Head of caudate nucleus (tissue), 42 donors: ENCODE results near the gene FERMT1.
"Not testable (repeated sequence)": the region's sequence is repeated elsewhere in the genome, so short reads cannot be mapped to it uniquely, and the experiment has no call there.

Source experiments
- DNase-seq, 42 donors: peaks; one replicate each; pipeline versions ENCODE4 v3.0.0 to v3.0.0-alpha.2; 2020 to 2021; ENCODE audit warnings: mixed read lengths in 7 of 42
- intact Hi-C: fragments of 100-400 bp; cut with DNase I; formaldehyde crosslinking; loops from one replicate; pipeline ENCODE4 v1.15.0; 2022

Gene FERMT1

DNA sequence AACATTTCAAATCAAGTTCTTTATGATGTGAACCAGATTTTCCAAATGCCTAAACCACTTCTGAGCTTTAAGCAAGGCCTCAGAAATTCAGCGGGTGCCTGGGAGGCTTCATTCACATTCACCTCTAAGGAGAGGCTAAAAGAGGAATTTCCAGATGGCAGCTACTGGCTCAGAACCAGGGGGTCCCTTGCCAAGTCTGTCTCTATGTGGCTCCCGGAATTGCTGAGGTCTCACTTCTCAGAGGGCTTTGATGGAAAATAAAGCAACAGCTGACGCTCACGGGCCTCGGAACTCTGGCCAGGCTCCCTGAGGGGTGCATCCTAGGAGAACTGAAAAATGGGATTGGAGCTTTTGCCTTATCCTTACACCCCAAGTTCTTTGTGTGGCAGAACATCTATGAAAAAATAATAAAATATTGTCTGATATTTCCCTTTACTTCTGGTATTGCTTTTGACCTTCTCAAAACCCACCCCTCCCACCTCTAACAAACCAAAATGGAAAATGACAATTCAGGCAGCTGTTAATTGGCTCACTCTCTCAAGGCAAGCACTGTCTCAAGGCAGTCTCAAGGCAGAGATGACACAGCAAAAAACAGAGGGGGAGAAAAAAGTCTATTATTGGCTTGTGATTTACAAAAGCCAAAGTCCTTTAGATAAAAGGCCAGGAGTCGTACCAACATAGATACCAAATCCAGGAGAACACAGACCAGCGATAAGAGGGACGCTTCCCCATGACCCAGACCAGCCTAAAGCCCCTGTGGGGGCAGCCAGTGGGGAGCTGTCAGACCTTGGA is 47.2 kb downstream of the FERMT1 start:
- intact Hi-C loops = loop anchor here (5.0 kb wide), 2 partner anchors 123 to 548 kb away; partner anchors contain the start of genes MCM8 and TRMT6
- peak in 24 of 42 donors; percentile 14 to 69 (median 36) for DNase-seq

DNA sequence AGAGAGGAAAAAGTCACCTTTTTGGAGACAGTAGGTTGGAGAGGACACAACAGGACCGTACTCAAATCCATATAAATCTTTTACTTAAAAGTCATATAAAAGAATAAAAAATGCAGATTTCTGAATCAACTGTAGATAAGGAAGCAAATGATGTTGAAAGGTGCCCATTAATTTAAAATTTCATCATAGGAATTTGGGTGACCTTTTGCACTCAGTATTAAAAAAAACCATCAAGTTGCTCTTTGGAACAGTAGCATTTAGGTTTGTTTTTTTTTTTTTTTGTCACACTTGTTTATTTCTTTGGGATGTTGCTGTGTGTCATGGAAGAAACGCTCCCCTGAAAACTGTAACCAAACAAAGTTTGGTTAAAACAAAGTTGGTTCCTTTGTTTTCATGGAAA is 48.0 kb downstream of the FERMT1 start:
- no peak for DNase-seq
- intact Hi-C loops = loop anchor here (5.0 kb wide), 2 partner anchors 122 to 547 kb away; partner anchors contain the start of genes MCM8 and TRMT6

DNA sequence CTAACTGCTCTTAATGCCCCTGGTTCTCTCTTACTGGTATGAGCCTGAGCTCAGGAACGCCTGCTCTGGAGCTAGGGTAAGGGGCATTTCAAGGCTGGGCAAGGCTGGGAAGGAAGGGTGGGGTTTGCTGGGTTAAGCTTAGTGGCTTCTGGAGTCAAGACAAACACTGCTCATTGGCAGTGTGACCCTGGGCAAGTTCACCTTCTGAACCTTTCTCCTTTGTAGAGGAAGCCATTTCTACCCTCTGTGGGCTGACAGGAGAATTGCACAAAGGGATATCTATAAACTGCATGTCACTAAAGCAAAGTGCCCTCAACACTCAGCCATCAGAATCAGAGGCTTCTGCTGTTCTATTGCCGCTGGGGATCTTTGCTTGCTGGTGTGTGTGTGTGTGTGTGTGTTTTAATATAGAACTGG is 48.7 kb downstream of the FERMT1 start:
- intact Hi-C loops = no loop called here
- no peak for DNase-seq

DNA sequence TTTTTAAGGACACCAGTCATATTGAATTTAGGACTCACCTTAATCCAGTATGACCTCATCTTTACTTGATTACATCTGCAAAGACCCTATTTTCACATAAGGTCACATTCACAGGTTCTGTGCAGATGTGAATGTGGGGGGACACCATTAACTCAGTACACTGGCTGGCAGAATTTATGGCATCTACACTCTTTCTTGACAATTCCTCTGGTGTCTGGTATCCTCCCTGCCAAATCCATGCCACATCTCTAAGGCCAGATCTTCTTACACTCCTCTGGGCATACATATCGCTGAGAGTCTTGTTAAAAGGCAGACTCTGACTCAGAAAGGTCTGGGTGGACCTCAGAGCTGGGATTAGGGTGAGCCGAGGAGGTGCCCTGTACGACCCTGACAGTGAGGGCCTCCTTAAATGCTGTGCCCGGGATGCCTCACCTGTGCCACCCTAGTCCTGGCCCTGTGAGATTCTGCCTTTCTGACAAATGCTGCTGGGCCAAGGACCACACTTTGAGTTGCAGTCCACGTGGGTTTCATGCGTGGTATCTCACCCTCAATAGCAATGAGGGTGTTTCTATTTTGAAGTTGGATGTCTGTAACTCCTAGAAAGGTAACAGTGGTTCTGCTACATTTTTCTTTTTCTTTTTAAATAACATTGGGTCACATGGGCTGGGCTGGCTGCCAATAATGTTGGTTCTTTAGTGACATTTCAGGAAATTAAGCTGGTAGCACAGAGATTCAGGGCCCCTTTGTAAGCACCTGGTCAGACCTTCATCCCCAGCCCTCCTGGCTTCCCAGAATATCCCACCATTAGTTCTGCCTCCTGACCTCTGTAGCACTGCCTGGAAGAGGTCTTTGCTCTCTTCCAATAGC is 51.8 kb downstream of the FERMT1 start:
- no peak for DNase-seq
- intact Hi-C loops = no loop called here

DNA sequence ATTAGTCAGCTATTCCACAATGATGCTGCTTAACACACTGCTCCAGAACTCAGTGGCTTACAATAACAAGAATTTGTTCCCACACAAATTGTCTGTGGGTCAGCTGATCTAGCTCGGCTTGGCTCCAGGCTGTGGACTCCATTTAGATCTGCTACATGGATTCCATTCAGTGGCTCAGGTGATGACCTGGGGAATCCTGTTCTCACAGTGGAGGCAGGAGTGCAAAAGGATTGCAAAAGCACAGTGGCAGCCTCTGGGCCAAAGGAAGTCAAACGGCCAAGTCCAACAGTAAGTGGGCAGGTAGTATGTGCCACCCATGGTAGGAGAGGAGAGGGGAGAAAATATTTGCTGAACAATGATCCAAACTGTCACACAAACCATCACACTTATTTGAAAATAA is 53.2 kb downstream of the FERMT1 start:
- intact Hi-C loops = no loop called here

DNA sequence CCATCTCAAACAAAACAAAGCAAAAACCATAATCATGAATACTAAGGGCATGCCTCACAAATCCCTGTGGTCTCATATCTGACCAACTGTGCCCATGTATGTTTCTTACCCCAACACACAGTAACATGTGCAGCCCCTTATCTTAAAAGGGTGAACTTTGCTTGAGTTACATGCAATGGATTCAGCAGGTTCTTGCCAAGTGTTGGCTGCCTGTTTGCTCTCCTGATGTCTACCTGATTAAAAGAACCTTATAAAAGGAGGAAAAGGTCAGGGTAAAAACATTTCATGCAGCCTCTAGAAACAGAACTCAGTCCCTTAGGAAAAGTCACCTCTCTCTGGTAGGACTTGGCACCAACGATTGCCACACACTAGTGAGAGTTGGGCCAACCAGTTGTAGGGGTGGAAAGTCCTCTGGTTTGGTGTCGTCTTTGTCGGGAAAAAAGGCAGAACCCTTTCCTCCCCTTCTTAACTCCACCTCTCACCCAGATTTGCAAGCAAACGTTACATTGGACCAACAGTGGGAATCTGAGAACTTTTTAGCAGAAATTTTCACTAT is 55.0 kb downstream of the FERMT1 start:
- no peak for DNase-seq
- intact Hi-C loops = no loop called here

More for the DNA sequence above, 53.2 kb downstream of the FERMT1 start:
- DNase-seq = no peak

DNA sequence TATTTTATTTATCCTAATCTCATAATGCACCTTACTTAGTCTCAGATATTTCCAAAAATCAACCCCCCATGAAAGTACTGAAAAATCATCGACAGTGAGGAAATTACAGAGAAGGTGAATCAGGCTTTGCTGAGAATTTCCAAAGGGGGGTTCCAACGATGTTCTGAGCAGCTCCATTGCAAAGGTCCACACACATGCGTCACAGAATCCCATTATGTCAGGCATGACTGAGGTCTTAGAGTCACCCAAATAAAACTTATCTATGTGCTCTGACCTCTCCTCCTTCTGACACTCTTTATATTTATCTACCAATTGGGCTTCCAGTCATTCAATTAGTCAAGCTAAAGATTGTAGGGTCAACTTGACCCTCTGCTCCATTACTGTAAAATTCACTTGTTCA is 56.2 kb downstream of the FERMT1 start:
- intact Hi-C loops = no loop called here
- DNase-seq = no peak

DNA sequence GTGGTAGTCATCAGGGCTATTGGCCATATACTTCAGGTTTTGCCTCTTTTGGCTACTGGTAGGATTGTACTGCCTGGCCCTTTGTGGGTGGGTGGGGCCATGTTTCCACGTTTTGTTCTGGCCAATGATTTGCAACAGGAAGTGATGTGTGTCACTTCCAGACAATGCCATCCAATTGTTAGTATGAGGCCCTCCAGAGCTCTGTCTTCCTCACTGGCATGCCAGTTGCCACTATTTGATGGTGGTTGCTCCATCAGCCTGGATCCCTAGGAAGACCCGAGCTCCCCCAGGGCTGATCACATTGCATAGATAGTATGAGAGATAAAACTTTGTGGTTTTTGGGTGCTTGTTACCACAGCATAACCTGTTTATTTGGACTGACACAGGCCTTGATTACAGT is 61.3 kb downstream of the FERMT1 start:
- intact Hi-C loops = no loop called here
- no peak for DNase-seq

DNA sequence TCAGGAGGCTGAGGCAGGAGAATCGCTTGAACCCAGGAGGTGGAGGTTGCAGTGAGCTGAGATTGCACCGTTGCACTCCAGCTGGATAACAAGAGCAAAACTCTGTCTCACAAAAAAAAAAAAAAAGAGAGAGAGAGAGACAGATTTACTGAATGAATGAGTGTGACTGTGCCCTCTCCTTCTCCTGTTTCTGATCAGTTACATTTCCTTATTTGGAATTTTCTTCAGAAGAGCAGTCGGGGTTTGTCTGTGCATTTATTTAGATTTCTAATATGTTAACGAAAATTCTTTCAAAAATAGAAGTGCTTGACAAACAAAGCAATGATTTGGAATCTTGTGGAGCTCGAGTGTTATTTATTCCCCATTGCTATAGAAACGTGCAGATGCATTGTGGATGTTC is 62.6 kb downstream of the FERMT1 start:
- intact Hi-C loops = no loop called here
- DNase-seq = no peak

DNA sequence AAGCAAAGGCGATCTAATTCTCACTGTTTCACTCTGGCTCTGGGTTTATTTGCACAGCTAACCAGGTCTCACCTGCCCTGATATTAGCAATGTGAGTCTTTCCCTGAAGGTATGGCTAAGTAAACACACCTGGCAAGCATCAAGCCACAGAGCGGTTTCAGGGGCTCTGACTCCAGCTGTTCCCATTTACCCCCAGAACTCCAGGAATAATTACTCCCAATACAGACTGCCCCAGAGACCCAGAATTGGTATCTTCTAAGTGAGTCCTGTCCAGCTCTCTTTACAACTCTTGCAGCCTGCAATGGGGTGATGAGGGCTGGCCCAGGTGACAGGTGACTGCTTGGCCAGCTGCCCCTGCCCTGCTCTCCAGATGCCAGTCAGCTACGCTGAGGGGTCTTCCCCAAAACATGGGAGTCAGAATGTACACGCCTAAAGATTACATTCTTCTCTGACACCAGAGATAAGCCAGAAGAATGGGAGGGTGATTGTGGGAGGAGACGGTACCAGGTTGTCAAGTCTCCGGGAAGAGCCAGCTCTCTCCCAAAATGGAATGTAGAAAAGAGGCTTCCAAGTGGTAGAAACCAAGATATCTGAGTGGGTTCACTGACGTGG is 64.0 kb downstream of the FERMT1 start:
- peak in 5 of 42 donors; percentile 23 to 64 (median 42) for DNase-seq
- intact Hi-C loops = no loop called here

DNA sequence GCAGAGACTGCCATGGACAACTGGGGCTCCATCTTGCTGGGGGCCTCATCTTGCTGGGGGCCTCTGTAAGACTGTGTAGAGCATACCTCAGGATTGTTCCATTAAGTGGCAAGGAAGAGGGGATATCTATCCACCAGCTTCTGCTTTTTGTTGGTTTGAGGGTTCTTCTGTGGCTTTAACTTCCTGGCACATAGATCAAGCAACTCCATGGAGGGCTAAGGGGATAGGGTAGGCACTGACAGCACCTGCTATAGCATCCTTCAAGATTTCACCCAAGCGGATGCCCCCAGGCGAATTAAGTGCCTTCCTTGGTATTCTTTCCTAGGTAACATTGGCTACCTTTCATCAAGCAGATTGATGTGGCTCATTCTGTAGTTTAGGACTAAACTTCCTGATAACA is 65.1 kb downstream of the FERMT1 start:
- intact Hi-C loops = no loop called here
- DNase-seq = no peak

DNA sequence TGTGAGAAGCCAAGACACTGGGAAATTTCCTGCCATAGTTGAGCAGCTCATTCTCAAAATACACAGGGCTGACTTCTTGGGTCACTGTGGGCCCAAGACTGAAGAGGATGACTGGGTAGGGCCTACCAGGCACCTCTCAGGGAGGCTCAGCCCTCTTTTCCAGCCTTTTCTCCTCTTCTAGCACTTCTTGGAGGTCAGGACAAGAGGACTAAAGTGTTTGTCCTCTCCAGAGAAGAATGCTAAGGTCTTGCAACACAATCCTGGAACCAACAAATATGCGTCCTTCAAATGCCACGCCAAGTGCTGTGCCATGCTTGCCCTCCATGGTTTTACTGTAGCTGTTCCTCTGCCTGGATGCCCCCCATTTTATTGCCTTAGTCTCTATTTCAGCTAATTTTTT is 65.7 kb downstream of the FERMT1 start:
- intact Hi-C loops = no loop called here
- no peak for DNase-seq

DNA sequence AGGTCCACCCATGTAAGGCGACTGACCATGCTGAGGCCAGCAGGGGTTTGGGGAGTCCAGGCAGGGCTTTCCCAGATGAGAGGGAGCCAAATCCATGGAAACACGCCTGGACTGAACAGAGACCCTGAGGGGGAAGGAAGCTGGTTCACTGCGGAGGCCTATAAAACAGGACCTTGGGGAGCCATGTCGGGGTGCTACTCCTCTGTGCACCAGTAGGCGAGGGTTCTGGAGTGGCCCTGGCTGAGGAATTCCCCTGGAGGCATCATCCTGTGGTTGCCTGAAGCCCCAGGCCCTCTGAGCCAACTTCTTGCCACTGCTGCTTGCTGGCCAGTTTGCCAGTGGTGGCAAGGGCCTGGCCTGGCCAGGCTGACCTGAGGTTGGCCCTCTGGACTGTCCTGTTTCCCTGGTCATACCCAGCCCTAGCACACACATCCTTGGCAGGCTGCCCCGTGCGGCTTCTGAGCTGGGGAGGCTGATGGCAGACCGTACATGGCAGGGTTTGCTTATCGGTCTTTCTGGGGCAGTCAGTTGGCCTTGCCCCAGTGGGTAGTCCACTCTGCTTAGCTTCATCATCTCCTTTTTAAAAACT is 66.8 kb downstream of the FERMT1 start:
- no peak for DNase-seq
- intact Hi-C loops = no loop called here

DNA sequence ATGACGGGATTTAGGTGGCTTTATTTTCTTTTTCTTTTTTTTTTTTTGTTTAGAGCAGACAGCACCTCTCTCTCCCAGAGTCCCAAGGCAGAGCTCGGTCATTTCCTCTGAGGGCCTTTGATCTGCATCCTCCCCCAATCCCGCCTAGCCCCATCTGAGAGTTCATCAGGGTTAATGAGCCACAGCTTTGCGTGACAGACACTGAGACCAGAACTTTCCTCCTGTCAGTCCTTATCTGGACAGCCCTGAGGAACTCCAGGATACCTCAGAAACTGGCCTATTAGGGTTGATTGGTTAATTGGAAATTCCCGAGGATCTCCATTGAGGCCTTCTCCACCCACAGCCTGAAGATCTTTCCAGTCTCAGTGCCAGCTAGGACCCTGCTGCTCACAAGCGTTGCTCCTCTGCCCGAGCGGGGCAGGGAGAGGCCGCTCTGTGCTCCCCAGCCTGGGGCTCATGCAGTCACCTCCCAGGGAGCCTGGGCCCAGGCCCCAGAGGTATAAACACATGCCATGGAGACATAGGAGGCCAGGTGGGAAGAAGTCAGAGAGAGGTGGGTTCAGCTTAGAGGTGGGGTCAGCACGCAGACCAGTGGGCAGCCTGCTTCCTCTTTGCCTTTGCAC is 67.6 kb downstream of the FERMT1 start:
- DNase-seq = no peak
- intact Hi-C loops = no loop called here

DNA sequence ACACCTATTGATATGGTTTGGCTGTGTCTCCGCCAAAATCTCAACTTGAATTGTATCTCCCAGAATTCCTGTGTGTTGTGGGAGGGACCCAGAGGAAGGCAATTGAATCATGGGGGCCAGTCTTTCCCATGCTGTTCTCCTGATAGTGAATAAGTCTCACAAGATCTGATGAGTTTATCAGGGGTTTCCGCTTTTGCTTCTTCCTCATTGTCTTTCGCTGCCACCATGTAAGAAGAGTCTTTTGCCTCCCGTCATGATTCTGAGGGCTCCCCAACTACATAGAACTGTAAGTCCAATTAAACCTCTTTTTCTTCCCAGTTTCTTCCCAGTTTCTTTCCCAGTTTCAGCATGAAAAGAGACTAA is 68.2 kb downstream of the FERMT1 start:
- intact Hi-C loops, DNase-seq: not testable (repeated sequence)

DNA sequence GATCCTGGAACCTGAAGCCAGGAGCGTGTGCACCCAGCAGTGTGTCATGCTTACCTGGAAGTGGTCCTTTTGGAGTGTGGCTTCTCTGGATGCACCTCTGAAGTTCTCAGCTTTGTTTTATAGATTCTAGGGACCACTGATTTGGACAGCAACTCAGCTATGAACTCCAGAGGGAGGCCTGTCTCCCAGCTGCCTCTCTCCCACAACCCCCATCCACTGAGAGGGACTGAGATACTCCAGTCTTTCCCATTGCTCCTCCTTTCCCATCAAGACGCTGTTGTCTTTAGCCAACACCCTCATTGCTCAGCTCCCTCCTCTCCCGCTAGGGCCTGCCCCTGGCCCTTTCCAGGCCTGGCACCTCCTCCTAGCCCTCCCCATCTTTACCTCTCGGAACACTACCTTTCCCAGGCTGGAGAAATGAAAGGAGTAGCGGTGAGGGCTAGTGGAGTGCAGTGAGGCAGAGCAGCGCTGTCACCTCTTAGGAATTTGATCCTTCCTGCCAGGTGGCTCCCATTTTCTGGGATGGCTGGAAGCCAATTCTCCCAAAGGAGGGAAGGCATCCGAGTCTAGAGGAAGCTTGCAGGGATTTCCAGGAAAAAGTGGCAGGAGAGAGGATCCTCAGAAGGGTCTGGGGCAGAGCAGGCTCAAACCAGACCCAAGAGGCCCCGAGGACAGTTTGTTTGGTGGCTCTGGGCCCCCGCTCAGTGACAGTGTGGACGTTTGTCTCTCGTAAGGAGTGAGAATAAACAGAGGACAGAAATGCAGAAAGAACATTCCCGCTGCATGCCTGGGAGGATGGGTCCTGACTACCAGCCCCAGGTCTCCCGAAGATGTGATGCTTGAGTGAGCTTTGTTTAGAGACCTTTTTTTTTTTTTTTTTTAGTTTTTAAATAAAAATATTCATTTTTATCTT is 68.8 kb downstream of the FERMT1 start, which contains the start of gene LRRN4:
Gene LRRN4, minus strand, starts transcription at position 285 of the 913 bp plus-strand sequence. CDS start 1,261 bp downstream, outside the sequence.
- intact Hi-C loops = no loop called here
- no peak for DNase-seq

DNA sequence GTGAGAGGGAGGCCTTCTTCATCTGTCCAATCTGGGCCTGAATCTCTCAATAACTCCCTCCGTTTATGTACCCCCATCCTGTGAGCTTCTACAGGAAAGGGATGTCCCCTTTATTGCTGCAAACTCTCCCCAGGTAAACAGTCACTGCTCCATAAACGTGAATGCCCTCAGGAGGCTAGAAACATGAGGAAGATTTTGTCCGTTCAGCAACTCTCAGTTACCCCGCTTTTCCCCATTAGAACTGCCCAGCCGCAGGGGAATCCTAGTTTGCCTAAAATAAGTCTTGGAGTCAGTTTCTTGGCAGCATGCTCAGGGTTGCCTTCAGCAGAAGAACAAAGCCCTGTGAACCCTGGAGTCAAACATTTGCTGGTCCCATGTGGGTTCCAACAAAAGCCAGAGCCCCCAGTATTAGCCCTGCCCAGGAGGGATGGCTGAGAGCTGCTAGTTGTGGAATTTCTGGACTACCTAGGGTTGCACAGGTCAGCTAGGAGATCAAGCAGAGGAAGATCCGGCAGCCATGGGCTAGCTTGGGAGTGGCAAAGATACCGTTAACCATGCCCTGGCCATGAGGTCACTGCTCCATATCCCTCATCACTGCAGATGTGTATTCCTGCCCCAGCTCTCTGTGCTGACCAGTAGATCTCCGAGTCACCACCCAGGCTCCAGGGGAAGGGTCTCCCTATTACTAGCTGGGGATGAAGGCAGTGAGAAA is 69.6 kb downstream of the FERMT1 start:
- DNase-seq = no peak
- intact Hi-C loops = no loop called here
